ENCODE results near the gene STX16.

STX16 gene

GRCh38 chr20:58709703-58710039, 58.6 kb downstream of the STX16 start:
- no peak for DNase-seq (ENCODE audit: extremely low read depth, insufficient read length)
- no peaks in the 10 kb centered on the region for H3K27me3 ChIP-seq (replicated peaks; ENCODE audit: control insufficient read depth, insufficient read depth, low read length)
- no peak overlapping the region for H3K4me3 ChIP-seq (replicated peaks; ENCODE audit: low read depth, low read length)
- no peaks in the 10 kb centered on the region; the same call in 1 of the 2 replicates for H3K36me3 ChIP-seq (ENCODE audit: control insufficient read depth, insufficient read depth, low read length)
- no peak for TF ChIP-seq CTCF (IDR thresholded peaks at IDR 0.05; ENCODE audit: insufficient read depth, low read length, poor library complexity, severe bottlenecking)

DNA sequence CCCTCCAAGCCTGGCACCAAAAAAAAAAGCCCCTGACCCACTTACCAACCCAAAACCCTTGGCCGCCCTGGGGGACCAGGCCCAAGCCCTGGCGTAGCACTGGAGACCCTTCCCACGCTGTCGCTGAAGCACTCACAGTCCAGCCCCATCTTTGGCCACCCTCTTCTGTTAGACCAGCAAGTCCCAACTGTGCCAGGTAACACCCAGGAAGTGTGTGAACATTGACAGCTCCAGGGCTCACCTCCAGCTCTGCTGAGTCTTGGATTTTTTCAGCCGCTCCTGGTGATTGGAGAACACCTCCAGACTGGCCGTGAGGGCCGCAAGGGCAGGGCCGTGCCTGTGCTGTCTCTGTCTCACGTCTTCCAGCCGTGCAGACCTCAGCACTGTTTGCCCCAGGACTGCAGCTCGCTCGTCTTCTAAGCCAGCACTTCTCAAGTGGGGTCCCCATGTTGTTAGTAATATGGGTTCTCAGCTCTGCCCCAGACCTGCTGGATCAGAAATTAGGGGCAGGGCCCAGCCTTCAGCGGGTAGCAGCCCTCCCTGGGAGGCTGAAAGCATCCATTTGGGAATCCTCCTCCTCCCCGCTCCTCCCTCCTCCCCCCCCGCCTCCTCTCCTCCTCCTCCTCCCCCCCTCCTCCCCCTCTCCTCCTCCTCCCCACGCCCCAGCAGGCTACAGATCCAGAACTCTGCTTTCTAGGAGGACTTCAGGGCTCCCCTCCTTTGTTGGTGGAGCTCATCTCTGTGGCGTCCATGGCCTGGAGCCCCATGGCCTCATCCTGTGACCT, 59.6 kb downstream of the STX16 start:
- no peak for TF ChIP-seq CTCF (IDR thresholded peaks at IDR 0.05; ENCODE audit: insufficient read depth, low read length, poor library complexity, severe bottlenecking)
- Histone ChIP-seq H3K27me3 (replicated peaks; ENCODE audit: control insufficient read depth, insufficient read depth, low read length) (no peaks in the 10 kb centered on the region), H3K36me3 (ENCODE audit: control insufficient read depth, insufficient read depth, low read length) (no peaks in the 10 kb centered on the region), H3K4me3 (replicated peaks; ENCODE audit: low read depth, low read length) (no peak overlapping the region)
- no peak for DNase-seq (ENCODE audit: extremely low read depth, insufficient read length)

DNA sequence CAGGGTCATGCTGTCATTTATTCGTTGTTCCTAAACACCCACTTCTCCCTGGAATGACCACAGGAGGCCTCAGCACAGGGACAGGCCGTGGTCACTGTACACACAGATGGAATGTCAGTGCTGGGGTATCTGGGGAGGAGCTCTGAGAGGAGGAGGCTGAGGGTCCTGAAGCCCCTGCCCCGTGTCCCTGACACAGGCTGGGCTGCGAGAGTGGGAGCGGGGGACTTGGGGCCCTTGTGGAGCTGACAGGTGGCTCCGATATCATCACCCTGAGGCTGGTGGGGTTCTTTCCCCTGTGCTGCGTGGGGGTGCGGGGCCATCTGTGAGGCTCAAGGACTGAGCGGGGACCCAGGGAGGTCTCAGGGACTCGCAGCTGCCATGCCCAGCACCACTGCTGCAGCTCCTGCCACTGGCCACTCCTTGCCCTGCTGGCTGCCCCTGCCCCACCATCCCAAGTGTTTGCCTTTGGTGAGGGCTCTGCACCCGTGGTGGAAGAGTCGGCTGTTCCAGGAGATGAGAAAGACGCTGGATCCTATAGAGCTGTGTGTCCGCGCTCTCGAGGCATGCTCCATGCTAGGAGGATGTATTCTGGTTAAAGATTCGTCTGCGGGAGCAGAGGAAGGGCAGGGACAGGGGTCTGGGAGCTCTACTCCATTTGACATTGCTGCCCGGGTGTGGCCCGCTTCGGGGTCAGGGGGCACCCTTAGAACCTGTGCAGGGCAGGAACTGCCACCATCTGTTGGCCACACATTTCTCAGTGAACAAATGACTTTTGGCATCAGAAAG, 60.4 kb downstream of the STX16 start:
- no peak for TF ChIP-seq CTCF (IDR thresholded peaks at IDR 0.05; ENCODE audit: insufficient read depth, low read length, poor library complexity, severe bottlenecking)
- H3K36me3 ChIP-seq (ENCODE audit: control insufficient read depth, insufficient read depth, low read length): no peaks in the 10 kb centered on the region; the same call in 1 of the 2 replicates

GRCh38 chr20:58712151-58712791, 61.2 kb downstream of the STX16 start:
- Histone ChIP-seq H3K4me3 (replicated peaks; ENCODE audit: low read depth, low read length) (no peak overlapping the region), H3K27me3 (replicated peaks; ENCODE audit: control insufficient read depth, insufficient read depth, low read length) (no peaks in the 10 kb centered on the region), H3K36me3 (ENCODE audit: control insufficient read depth, insufficient read depth, low read length) (no peaks in the 10 kb centered on the region; the same call in 1 of the 2 replicates)
- TF ChIP-seq CTCF (IDR thresholded peaks at IDR 0.05; ENCODE audit: insufficient read depth, low read length, poor library complexity, severe bottlenecking): no peak
- DNase-seq (ENCODE audit: extremely low read depth, insufficient read length): no peak

More for the DNA sequence above, 60.4 kb downstream of the STX16 start:
- Histone ChIP-seq H3K4me3 (replicated peaks; ENCODE audit: low read depth, low read length) (no peak overlapping the region), H3K27me3 (replicated peaks; ENCODE audit: control insufficient read depth, insufficient read depth, low read length) (no peaks in the 10 kb centered on the region)
- no peak for DNase-seq (ENCODE audit: extremely low read depth, insufficient read length)

GRCh38 chr20:58712806-58713731, 62.0 kb downstream of the STX16 start:
- no peak for TF ChIP-seq CTCF (IDR thresholded peaks at IDR 0.05; ENCODE audit: insufficient read depth, low read length, poor library complexity, severe bottlenecking)
- Histone ChIP-seq H3K27me3 (replicated peaks; ENCODE audit: control insufficient read depth, insufficient read depth, low read length) (no peaks in the 10 kb centered on the region), H3K36me3 (ENCODE audit: control insufficient read depth, insufficient read depth, low read length) (no peaks in the 10 kb centered on the region; the same call in 1 of the 2 replicates), H3K4me3 (replicated peaks; ENCODE audit: low read depth, low read length) (no peak overlapping the region)
- DNase-seq (ENCODE audit: extremely low read depth, insufficient read length): no peak
